Measurements from ENCODE around the gene AP1M2. TPM values are rescaled to one million over a fixed set of nuclear protein-coding genes. Genes with fewer than 3 reads are reported as not detected.

AP1M2 gene
- total RNA-seq, 1 experiment from 2014 or later, result 10.1 TPM

- no peaks in the 10 kb centered on the region for H3K4me1 ChIP-seq (ENCODE audit: control insufficient read depth, insufficient read depth, low read length)
- POLR2A ChIA-PET, result interaction anchor here (0.6 kb wide), 2 partner anchors 14 to 932 kb away, joined by 3 to 4 read pairs; no protein-coding TSS in a partner anchor
- H3K36me3 ChIP-seq (ENCODE audit: control insufficient read depth, insufficient read depth, low read length), result no peaks in the 10 kb centered on the region
- CTCF ChIA-PET, result interaction anchor here (0.9 kb wide), 1 partner anchor 10 kb away, joined by 6 read pairs; no protein-coding TSS in a partner anchor
- no peaks in the 10 kb centered on the region for H3K9me3 ChIP-seq (ENCODE audit: control insufficient read depth, insufficient read depth, low read depth, low read length)
- intact Hi-C loops (cut with micrococcal nuclease; ENCODE audit: unreplicated experiment) (no loop called here), in situ Hi-C loops (cut with HindIII; ENCODE audit: low pct_unique_long_range_greater_than_20kb, low sequenced_read_pairs) (no loop called here)
- TF ChIP-seq SIN3A (IDR thresholded peaks at IDR 0.05; ENCODE audit: borderline replicate concordance, insufficient read depth, low read depth, low read length), result no peak
- TF ChIP-seq TCF7L2 (IDR thresholded peaks at IDR 0.05; ENCODE audit: low read depth, low read length), result no peak
- TF ChIP-seq CTCF (IDR thresholded peaks at IDR 0.05), result no peak
- no peak for TF ChIP-seq POLR2AphosphoS5 (IDR thresholded peaks at IDR 0.05; ENCODE audit: low read depth, low read length)
- TF ChIP-seq REST (IDR thresholded peaks at IDR 0.05; ENCODE audit: insufficient read depth in 1 of 2, low read depth in 2 of 2, low read length in 1 of 2), result no peak
- H3K4me3 ChIP-seq (ENCODE audit: low read depth in 2 of 2, low read length in 2 of 2), result no peak overlapping the region
- no TSS peak for BruUV-seq (replicated peaks)
- no peak overlapping the region for H3K27ac ChIP-seq (ENCODE audit: low read length)
- DNase-seq (ENCODE audit: low read depth, low spot score) (no peak), ATAC-seq (no peak)
- no peaks in the 10 kb centered on the region for H3K27me3 ChIP-seq (ENCODE audit: control insufficient read depth, insufficient read depth, low read length)
Measured at GRCh38 chr19:10537668-10538067, 49.4 kb downstream of the AP1M2 start.

- H3K27me3 ChIP-seq (ENCODE audit: control insufficient read depth, insufficient read depth, low read length), result no peaks in the 10 kb centered on the region
- ChIA-PET POLR2A (interaction anchor here (0.6 to 0.7 kb wide), 2 partner anchors 17 to 24 kb away, joined by 4 to 14 read pairs; no protein-coding TSS in a partner anchor), CTCF (interaction anchor here (0.6 kb wide), 2 partner anchors 122 to 169 kb away, joined by 3 to 8 read pairs; no protein-coding TSS in a partner anchor)
- no peaks in the 10 kb centered on the region for H3K36me3 ChIP-seq (ENCODE audit: control insufficient read depth, insufficient read depth, low read length)
- no peak for TF ChIP-seq POLR2AphosphoS5 (IDR thresholded peaks at IDR 0.05; ENCODE audit: low read depth, low read length)
- no peak for TF ChIP-seq CTCF (IDR thresholded peaks at IDR 0.05)
- no peak for TF ChIP-seq TCF7L2 (IDR thresholded peaks at IDR 0.05; ENCODE audit: low read depth, low read length)
- no peak for TF ChIP-seq SIN3A (IDR thresholded peaks at IDR 0.05; ENCODE audit: borderline replicate concordance, insufficient read depth, low read depth, low read length)
- no peak for TF ChIP-seq REST (IDR thresholded peaks at IDR 0.05; ENCODE audit: insufficient read depth in 1 of 2, low read depth in 2 of 2, low read length in 1 of 2)
- intact Hi-C loops (cut with micrococcal nuclease; ENCODE audit: unreplicated experiment), result no loop called here
- DNase-seq (ENCODE audit: low read depth, low spot score), result no peak
- H3K9me3 ChIP-seq (ENCODE audit: control insufficient read depth, insufficient read depth, low read depth, low read length), result no peaks in the 10 kb centered on the region
- no peak overlapping the region for H3K4me3 ChIP-seq (ENCODE audit: low read depth in 2 of 2, low read length in 2 of 2)
- BruUV-seq (replicated peaks), result no TSS peak
- H3K4me1 ChIP-seq (ENCODE audit: control insufficient read depth, insufficient read depth, low read length), result no peaks in the 10 kb centered on the region
- H3K27ac ChIP-seq (ENCODE audit: low read length), result no peak overlapping the region
- in situ Hi-C loops (cut with HindIII; ENCODE audit: low pct_unique_long_range_greater_than_20kb, low sequenced_read_pairs), result no loop called here
- no peak for ATAC-seq
Measured at GRCh38 chr19:10535613-10536012, 51.5 kb downstream of the AP1M2 start.
